HG02571 (cell line): ENCODE results near the gene RPEL1.
"Not testable (repeated sequence)": the region's sequence is repeated elsewhere in the genome, so short reads cannot be mapped to it uniquely, and the experiment has no call there.

Source experiments
- ATAC-seq: cut with Tn5 transposase; IDR thresholded peaks from one replicate; pipeline ENCODE4 v1.9.1; 2021; ENCODE audit warnings: mild to moderate bottlenecking, moderate library complexity; ENCODE audit not compliant: unreplicated experiment

The RPEL1 gene

DNA sequence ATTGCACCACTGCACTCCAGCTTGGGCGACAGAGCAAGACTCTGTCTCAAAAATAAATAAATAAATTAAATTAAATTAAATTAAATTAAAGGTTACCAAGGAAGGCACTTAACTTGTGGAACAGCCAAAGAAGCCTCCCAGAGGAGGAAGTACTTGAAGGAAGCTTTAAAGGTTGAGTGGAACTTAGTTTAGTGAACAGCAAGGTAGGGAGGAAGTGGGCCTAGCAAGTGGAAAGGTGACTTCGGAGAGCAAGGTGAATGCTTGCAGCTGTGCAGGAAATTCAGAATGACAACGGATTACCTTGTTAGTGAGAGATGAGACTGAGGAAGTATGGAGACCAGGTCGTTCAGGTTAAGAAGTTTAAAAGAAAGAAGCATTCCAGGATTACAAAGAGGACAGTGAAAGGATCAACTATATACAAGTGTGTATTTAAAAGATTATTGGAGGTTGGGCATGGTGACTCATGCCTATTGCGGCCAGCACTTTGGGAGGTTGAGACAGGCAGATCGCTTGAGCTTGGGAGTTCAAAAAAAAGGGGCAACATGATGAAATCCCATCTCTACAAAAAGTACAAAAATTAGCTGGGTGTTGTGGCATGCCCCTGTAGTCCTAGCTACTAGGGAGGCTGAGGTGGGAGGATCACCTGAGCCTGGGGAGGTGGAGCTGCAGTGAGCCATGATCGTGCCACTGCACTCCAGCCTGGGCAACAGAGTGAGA, 12.8 kb upstream of the RPEL1 start:
- ATAC-seq = no peak

DNA sequence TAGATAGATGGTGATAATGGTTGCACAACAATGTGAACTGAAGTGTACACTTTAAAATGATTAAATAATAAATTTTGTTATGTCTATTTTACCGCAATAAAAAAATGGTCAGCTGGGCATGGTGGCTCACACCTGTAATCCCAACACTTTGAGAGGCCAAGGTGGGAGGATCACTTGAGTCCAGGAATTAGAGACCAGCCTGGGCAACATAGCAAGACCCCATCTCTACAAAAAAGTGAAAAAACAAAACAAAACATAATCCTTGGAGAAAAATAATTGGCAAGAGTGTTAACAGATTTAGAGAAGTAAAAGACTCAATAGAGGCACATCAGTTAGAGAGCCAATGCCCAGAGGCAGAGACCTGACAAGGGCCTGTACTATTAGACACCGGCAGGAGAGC, 9.9 kb upstream of the RPEL1 start:
- ATAC-seq = no peak

DNA sequence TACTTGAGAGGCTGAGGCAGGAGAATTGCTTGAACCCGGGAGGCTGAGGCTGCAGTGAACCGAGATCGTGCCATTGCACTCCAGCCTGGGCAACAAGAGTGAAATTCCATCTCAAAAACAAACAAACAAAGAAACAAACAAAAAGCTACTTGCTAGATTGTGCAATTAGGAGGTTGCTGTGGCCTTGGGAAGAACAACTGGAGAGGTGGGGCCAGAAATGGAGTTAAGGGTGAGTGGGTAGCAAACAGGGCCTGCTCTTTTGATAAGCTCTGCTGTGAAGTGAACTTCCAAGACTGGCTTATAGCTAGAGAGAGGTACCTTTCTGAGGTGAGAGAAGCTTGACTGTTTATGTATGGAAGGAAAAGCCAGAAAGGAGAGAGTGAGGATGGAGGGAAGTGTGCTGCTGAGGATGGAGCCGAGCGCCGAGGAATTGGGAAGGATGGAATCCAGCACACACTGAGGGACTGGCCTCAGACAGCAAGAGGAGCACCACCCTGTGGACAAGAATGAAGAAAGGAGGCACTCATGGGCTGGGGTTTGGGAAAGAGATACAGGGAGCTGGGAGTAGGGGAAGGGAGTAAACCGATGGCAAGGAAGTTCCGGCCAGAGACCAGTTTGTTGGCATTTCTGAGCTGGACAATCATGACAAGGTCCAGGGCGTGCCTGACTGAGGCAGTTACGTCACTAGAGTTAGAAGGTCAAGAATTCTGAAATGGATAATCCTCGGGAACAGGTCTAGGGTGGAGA, 7.0 kb upstream of the RPEL1 start:
- no peak for ATAC-seq

DNA sequence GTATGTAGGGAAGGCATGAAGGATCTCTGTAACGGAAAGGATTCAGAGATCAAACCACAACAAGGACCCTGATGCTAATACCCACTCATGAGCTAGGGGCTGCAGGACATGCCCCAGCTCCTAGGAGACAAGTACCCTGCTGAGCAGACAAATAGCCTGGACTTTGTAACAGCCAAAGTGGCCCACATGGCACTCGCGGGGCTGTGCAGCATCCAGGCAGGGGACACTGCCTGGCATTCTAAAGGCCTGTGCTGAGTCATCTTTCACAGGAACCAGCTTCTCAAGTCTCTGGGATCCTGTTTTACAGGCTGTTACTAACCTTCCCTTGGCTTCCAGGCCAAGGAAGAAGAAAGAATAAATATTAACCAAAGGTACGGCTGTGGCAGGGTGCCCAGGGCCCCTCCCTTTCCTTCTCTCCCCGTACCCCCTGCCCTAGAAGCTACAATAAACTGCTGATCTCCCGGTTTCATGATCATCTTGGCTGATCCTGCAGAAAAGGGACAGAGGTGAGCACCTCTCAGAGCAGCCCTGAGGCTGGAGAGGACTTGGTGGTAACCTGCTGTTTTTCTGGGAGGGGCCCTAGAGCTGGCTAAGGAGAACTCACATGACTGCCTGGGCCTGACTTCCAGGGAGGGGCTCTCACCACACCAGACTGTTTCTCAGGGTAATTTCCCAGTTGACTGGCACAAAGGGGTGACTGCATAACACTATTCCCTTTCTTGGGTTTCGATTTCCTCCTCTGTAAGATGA, 4.2 kb upstream of the RPEL1 start:
- no peak for ATAC-seq

DNA sequence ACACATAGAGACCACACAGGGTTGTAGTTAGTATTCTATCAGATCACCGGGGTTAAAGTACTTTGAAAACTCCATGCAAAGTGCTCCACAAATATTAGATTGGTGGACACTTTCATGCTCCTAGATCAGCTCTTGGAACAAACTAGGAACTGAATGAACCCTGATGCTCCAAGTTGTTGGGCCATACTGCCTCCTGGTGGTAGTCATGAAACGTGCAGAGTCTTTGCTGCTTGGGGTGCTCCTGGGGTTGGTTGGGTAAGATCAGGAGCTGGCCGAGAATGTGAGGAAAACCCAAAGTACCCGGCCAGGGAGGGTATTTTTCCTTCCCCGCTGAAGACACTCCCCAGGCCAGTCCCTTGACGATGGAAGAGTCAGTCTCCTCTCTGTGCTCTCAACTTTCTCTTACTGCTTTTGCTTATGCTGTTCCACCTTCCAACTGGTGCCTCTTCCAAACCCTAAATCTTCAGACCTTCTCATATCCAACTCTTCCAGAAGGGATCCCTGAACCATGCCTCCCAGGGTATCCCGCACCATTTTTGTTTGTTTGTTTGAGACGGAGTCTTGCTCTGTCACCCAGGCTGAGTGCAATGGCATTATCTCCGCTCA, 918 bp upstream of the RPEL1 start:
- ATAC-seq = no peak

DNA sequence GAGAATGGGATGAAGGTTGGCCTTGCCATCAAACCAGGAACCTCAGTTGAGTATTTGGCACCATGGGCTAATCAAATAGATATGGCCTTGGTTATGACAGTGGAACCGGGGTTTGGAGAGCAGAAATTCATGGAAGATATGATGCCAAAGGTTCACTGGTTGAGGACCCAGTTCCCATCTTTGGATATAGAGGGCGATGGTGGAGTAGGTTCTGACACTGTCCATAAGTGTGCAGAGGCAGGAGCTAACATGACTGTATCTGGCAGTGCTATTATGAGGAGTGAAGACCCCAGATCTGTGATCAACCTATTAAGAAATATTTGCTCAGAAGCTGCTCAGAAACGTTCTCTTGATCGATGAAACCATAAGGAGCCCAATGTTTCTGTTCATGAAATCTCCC, 637 bp downstream of the RPEL1 start:
- no peak for ATAC-seq

DNA sequence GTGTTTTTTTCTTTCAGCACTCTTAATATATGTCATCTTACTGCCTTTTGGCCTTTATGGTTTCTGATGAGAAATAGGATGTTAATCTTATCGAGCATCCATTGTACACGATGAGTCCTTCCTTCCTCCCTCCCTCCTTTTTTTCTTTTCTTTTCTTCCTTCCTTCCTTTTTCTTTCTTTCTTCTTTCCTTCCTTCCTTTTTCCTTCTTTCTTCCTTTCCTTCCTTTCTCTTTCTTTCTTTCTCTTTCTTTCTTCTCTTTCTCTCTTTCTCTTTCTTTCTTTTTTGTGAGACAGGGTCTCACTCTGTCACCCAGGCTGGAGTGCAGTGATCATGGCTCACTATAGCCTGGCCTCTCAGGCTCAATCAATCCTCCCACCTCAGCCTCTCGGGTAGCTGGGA, 8.4 kb downstream of the RPEL1 start:
- ATAC-seq = no peak

DNA sequence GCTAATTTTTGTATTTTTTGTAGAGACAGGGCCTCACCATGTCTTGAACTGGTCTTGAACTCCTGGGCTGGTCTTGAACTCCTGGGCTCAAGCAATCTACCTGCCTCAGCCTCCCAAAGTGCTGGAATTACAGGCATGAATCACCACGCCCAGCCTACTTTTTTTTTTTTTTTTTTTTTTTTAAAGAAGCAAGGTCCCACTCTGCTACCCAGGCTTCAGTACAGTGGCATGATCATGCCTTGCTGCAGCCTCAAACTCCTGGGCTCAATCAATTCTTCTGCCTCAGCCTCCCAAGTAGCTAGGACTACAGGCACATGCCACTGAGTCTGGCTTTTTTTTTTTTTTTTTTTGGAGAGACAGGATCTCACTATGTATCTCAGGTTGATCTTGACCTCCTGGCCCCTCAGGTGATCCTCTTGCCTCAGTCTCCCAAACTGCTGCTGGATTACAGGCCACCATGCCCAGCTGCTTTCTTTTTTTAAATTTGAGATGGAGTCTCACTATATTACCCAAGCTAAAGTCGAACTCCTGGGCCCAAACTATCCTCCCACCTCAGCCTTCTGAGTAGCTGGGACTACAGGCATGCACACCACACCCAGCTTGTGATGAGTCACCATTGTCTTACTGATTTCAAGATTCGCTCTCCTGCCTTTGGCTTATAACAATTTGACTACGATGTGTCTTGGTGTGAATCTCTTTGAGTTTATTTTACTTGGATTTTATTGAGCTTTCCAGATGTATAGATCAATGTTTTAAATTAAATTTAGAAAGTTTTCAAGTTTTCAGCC, 9.0 kb downstream of the RPEL1 start:
- ATAC-seq = no peak

DNA sequence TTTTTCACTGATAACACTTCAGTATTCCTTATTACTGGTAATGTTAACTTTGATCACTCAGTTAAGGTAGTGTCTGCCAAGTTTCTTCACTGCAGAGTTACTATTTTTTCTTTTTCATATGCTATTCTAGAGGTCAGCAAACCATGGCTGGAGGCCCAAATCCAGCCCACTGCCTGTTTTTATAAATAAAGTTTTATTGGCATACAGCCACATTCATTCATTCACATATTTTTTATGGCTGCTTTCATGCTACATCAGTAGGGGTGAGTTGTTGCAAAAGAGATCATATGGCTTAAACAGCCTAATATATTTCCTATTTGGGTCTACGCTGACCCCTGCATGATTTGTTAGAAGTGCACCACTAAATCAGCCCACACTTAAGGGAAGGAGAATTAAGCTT, 10.9 kb downstream of the RPEL1 start:
- no peak for ATAC-seq

DNA sequence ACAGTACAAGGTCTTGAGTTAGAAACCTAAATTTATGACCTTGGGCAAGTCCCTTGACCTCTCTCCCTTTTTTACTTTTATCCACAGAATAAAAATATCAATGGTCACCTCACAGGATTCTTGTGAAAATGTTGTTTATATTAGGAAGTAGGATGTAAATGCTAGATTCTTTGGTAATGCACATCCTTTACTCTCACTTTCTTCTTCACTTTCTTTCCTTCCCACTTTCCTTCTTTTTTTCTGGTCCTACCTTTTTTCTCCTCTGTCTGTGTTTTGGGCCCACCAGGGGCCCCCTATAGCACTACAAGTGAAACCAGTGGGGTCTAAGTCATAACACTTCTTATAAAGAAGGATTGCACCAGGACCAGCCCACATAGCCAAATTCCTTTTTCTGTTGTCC, 12.1 kb downstream of the RPEL1 start:
- no peak for ATAC-seq

DNA sequence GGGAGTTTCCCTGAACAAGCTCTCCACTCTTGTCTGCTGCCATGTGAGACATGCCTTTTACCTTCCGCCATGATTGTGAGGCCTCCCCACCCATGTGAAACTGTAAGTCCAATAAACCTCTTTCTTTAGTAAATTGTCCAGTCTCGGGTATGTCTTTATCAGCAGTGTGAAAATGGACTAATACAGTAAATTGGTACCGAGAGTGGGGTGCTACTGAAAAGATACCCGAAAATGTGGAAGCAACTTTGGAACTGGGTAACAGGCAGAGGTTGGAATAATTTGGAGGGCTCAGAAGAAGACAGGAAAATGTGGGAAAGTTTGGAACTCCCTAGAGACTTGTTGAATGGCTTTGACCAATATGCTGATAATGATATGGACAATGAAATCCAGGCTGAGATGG, 13.2 kb downstream of the RPEL1 start:
- not testable (repeated sequence) for ATAC-seq

DNA sequence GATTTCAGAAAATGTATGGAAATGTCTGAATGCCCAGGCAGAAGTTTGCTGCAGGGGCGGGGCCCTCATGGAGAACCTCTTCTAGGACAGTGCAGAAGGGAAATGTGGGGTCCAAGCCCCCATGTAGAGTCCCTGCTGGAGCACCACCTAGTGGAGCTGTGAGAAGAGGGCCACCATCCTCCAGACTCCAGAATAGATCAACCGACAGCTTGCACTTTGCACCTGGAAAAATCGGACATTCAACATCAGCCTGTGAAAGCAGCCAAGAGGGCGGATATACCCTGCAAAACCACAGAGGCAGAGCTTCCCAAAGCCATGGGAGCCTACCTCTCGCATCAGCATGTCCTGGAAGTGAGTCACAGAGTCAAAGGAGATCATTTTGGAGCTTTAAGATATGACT, 14.3 kb downstream of the RPEL1 start:
- no peak for ATAC-seq

DNA sequence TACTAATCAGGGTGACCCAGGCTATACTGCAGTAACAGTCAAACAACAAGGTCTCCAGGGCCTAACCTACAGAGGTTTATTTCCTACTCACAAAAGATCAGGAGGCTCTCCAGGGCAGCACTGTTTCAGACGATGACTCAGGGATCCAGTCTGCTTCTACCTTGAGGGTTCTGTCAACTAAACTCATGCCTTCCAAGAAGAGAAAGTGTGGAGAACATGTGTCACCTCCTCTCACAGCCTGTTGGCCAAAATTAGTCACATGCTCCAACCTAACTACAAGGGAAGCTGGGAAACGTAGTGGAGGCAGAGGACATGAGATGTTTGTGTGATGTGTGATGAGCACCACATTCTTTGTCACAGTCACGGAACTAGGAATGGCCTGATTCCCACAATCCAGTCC, 16.5 kb downstream of the RPEL1 start:
- no peak for ATAC-seq

DNA sequence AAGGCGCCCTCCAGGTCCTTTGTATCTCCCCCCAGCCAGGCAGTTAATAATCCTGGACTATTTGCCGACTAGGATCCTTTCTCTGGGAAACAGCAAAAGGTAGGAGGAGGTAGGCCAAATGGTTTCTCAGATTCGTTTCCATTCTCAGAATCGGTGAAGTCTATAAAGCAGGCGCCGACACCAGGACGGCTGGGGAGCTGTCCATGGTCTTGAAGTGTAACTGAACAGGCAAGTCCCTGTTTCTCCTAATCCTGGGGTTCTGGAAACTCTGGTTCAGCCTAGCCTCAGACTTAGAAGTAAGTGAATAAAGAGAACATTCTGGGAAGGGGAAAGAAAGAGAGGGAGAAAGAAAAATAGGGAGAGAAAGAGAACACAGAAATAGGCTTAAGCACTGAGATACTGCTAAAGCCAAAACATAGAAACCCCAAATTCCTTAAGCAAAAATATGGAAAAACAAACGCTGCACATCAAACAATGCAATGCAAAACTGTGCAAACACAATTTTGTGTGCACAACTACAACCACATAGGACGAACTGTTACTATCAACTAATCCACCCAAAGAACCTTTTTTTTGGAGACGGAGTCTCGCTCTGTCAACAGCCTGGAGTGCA, 20.1 kb downstream of the RPEL1 start:
- ATAC-seq = no peak

DNA sequence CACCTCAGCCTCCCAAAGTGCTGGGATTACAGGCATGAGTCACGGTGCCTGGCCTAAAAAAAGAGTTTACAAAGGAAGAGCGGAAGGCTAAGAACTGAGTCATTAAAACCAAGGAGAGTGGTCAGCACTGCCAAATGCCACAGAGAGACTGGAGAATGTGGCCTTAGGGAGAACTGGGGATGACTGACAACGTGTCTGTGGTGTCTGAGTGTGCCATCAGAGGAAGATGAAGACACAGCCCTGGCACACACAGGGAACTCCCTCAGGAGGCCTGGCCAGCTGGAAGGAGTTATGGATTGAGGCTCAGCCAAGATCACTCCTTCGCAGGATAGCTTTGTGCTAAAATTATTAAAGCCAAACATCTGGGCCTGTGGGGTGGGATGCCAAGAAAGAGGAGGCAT, 27.4 kb downstream of the RPEL1 start:
- no peak for ATAC-seq

DNA sequence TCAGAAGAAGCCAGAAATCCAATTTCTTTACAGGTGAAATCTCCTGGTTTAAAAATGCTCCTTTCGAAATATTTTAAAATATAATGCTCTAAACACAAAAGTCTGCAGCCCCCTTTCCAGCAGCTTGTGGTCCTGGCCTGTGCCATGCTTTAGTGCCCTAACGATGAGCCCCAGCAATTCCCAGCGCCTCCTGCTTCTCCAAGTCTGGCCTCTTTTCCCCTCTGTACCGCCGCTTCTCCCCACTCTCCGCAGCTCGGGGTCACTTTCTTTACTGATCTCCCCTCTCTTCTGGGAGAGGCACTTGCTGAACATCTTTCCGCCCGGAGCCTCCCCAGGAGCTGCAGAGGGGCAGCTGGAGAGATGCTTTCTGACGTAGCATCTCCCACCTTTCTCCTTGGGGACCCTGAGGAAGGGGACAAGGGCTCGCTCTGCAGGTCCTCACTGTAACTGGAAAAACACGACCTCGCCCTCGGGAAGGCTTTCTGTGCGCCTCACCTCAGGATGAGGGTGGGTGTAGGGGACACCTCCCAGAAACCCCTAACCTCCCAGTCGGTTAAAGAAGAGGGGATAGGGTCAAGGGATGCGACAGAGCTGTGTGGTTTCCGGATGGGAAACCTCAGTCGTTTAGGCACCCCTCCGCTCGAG, 30.7 kb downstream of the RPEL1 start:
- no peak for ATAC-seq

DNA sequence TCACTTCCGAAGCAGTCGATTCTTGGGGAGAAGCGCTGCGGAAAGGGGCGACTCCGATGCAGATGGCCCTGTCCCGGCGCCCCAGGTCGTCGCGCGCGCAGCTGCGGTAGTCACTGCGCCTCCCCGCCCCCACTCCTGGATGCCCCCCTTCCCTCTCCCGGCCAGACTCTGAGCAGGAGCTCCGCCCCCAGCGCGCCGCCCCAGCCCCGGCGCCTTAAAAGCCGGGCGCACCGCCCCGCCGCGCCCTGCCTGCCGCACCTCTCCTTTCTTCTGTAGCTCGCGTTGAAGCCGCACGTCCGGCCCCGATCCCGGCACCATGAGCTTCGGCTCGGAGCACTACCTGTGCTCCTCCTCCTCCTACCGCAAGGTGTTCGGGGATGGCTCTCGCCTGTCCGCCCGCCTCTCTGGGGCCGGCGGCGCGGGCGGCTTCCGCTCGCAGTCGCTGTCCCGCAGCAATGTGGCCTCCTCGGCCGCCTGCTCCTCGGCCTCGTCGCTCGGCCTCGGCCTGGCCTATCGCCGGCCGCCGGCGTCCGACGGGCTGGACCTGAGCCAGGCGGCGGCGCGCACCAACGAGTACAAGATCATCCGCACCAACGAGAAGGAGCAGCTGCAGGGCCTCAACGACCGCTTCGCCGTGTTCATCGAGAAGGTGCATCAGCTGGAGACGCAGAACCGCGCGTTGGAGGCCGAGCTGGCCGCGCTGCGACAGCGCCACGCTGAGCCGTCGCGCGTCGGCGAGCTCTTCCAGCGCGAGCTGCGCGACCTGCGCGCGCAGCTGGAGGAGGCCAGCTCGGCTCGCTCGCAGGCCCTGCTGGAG, 31.4 kb downstream of the RPEL1 start, which contains the start of gene INA:
Gene INA, plus strand, starts transcription at position 243 of the 817 bp plus-strand sequence. Its CDS starts 74 bp downstream, at position 317.
- ATAC-seq = no peak

DNA sequence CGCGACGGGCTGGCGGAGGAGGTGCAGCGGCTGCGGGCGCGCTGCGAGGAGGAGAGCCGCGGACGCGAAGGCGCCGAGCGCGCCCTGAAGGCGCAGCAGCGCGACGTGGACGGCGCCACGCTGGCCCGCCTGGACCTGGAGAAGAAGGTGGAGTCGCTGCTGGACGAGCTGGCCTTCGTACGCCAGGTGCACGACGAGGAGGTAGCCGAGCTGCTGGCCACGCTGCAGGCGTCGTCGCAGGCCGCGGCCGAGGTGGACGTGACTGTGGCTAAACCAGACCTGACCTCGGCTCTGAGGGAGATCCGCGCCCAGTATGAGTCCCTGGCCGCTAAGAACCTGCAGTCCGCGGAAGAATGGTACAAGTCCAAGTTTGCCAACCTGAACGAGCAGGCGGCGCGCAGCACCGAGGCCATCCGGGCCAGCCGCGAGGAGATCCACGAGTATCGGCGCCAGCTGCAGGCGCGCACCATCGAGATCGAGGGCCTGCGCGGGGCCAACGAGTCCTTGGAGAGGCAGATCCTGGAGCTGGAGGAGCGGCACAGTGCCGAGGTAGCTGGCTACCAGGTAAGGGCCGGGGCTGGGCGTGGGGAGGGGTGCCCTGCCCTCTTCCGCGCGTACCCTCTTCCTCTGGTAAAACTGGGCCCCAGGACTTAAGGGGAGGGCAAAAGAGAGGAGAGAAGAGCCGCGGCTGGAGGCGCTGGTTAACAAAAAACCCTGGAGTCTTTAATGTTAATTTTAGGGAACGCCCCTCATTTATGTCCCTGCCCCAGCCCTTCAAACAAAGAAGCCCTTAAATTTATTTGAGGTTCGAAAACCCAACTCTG, 32.2 kb downstream of the RPEL1 start:
- ATAC-seq = no peak
